Chondrocyte (in vitro differentiated cells): Measurements from ENCODE around the gene ZFPM1. TPM values are rescaled to one million over a fixed set of nuclear protein-coding genes. Genes with fewer than 3 reads are reported as not detected.

Source experiments
- DNase-seq: peaks from one replicate; pipeline ENCODE4 v3.0.0; 2021; ENCODE audit warnings: mixed read lengths, low spot score
- H3K27ac Mint-ChIP-seq: one replicate; pipeline ENCODE4 v1.8.0; 2021; ENCODE audit warnings: mild to moderate bottlenecking, moderate library complexity, mixed read lengths; ENCODE audit not compliant: unreplicated experiment
- H3K27me3 Mint-ChIP-seq: 2 replicates; pipeline ENCODE4 v1.8.0; 2021; ENCODE audit warnings: low read depth, mixed read lengths
- H3K36me3 Mint-ChIP-seq: 2 replicates; pipeline ENCODE4 v1.8.0; 2021; ENCODE audit warnings: low read depth, mixed read lengths
- H3K4me1 Mint-ChIP-seq: 2 replicates; pipeline ENCODE4 v1.8.0; 2021; ENCODE audit warnings: low read depth, mild to moderate bottlenecking, mixed read lengths
- H3K4me3 Mint-ChIP-seq: one replicate; pipeline ENCODE4 v1.8.0; 2021; ENCODE audit warnings: mild to moderate bottlenecking, moderate library complexity, mixed read lengths; ENCODE audit not compliant: unreplicated experiment
- H3K9me3 Mint-ChIP-seq: 2 replicates; pipeline ENCODE4 v1.8.0; 2021; ENCODE audit warnings: low read depth, mixed read lengths
- CTCF ChIP-seq: fragments of 200-600 bp; sonication (generic); IDR thresholded peaks from 2 replicates; pipeline ENCODE4 v1.5.0; 2021; ENCODE audit warnings: antibody characterized with exemption, mild to moderate bottlenecking, moderate library complexity
- total RNA-seq: library from RNA; stranded (reverse); gene quantifications from 3 replicates; pipeline ENCODE4 v1.2.1, GENCODE V29; 2021

Gene ZFPM1
- total RNA-seq, 1 donor from 2014 or later: 7.6 TPM

- no peak overlapping the region for H3K27ac Mint-ChIP-seq
- no peak for TF ChIP-seq CTCF
- H3K36me3 Mint-ChIP-seq: no peaks in the 10 kb centered on the region
- H3K27me3 Mint-ChIP-seq: peaks cover 23% of the 10 kb centered on the region
- no peak for DNase-seq
- peaks cover 3% of the 10 kb centered on the region for H3K4me1 Mint-ChIP-seq
- H3K4me3 Mint-ChIP-seq: no peak overlapping the region
- no peaks in the 10 kb centered on the region for H3K9me3 Mint-ChIP-seq
Observed at GRCh38 chr16:88554711-88555264, 101.7 kb downstream of the ZFPM1 start.

- no peak overlapping the region for H3K4me3 Mint-ChIP-seq
- no peak for DNase-seq
- no peak overlapping the region for H3K27ac Mint-ChIP-seq
- H3K4me1 Mint-ChIP-seq: peaks cover 3% of the 10 kb centered on the region
- H3K9me3 Mint-ChIP-seq: no peaks in the 10 kb centered on the region
- H3K27me3 Mint-ChIP-seq: peaks cover 23% of the 10 kb centered on the region
- no peak for TF ChIP-seq CTCF
- no peaks in the 10 kb centered on the region for H3K36me3 Mint-ChIP-seq
Observed at GRCh38 chr16:88556294-88556988, 103.4 kb downstream of the ZFPM1 start.

- no peak for DNase-seq
- Mint-ChIP-seq H3K27ac (no peak overlapping the region), H3K27me3 (peaks cover 16% of the 10 kb centered on the region)
Observed at GRCh38 chr16:88558457-88559442, 105.7 kb downstream of the ZFPM1 start.

GRCh38 chr16:88560714-88561484 is 107.8 kb downstream of the ZFPM1 start:
- H3K4me1 Mint-ChIP-seq: peaks cover 3% of the 10 kb centered on the region
- no peak overlapping the region for H3K27ac Mint-ChIP-seq
- no peak overlapping the region for H3K4me3 Mint-ChIP-seq
- no peak for DNase-seq
- TF ChIP-seq CTCF: no peak
- no peaks in the 10 kb centered on the region for H3K9me3 Mint-ChIP-seq
- H3K36me3 Mint-ChIP-seq: no peaks in the 10 kb centered on the region
- H3K27me3 Mint-ChIP-seq: peaks cover 9% of the 10 kb centered on the region

More at GRCh38 chr16:88558457-88559442, 105.7 kb downstream of the ZFPM1 start:
- no peak overlapping the region for H3K4me3 Mint-ChIP-seq
- H3K9me3 Mint-ChIP-seq: no peaks in the 10 kb centered on the region
- H3K36me3 Mint-ChIP-seq: no peaks in the 10 kb centered on the region
- peaks cover 3% of the 10 kb centered on the region for H3K4me1 Mint-ChIP-seq
- TF ChIP-seq CTCF: peak; percentile 73
